Measurements from ENCODE around the gene ZDHHC6.
"Not testable (repeated sequence)": the region's sequence is repeated elsewhere in the genome, so short reads cannot be mapped to it uniquely, and the experiment has no call there.

ZDHHC6 gene

GRCh38 chr10:112389271-112389822 lies 57.4 kb downstream of the ZDHHC6 start:
- no peak for DNase-seq (ENCODE audit: low spot score)

GRCh38 chr10:112388548-112388947 lies 58.2 kb downstream of the ZDHHC6 start:
- no peak for DNase-seq (ENCODE audit: low spot score)

GRCh38 chr10:112388056-112388455 lies 58.7 kb downstream of the ZDHHC6 start:
- DNase-seq (ENCODE audit: low spot score) = not testable (repeated sequence)

- no peak for DNase-seq (ENCODE audit: low spot score)
Measured at GRCh38 chr10:112385201-112385600, 61.5 kb downstream of the ZDHHC6 start.

- DNase-seq (ENCODE audit: low spot score) = no peak
Measured at GRCh38 chr10:112384141-112384540, 62.6 kb downstream of the ZDHHC6 start.

- DNase-seq (ENCODE audit: low spot score) = peak; percentile 43
Measured at GRCh38 chr10:112383325-112383724, 63.4 kb downstream of the ZDHHC6 start.

- DNase-seq (ENCODE audit: low spot score) = no peak
Measured at GRCh38 chr10:112382515-112383235, 64.0 kb downstream of the ZDHHC6 start.

All from HuH-7 (cell line).